Measurements from ENCODE around the gene CHAC2. TPM values are rescaled to one million over a fixed set of nuclear protein-coding genes. Genes with fewer than 3 reads are reported as not detected.

Gene CHAC2
- total and polyA plus RNA-seq, 2 of the 4 experiments (the other 2 are of a cell fraction) = 2.4 to 3.9 TPM

GRCh38 chr2:53793261-53793660 lies 25.7 kb downstream of the CHAC2 start:
- H2AK9ac ChIP-seq (replicated peaks; ENCODE audit: low read depth, low read length, poor library complexity) = no peak overlapping the region
- intact Hi-C loops (cut with micrococcal nuclease) (no loop called here), in situ Hi-C loops (cut with MboI; ENCODE audit: low sequenced_read_pairs) (no loop called here), dilution Hi-C loops (cut with HindIII; ENCODE audit: low sequenced_read_pairs, unreplicated experiment) (no loop called here)
- H4K5ac ChIP-seq (ENCODE audit: low read depth, low read length) = no peak overlapping the region
- H3K9me1 ChIP-seq (ENCODE audit: insufficient read depth, low read length) = 0 out of 2 replicates have a peak, but pooled peaks cover 5% of the 10 kb centered on the region
- BruUV-seq (replicated peaks) = no TSS peak
- no peak for DNase-seq
- no peaks in the 10 kb centered on the region for H3K9me3 ChIP-seq (ENCODE audit: control insufficient read depth, insufficient read depth, low read length)
- WGBS, 2 experiments (ENCODE audit: extremely low coverage in 2 of 2, insufficient read length in 1 of 2) = no CpG with 5 or more reads among the region's 3 CpGs
- ChIA-PET POLR2A (ENCODE audit: unreplicated experiment) (no interaction called here), CTCF (no interaction called here)
- H3K27me3 ChIP-seq (ENCODE audit: control insufficient read depth, insufficient read depth, low read length) = no peaks in the 10 kb centered on the region
- H3K36me3 ChIP-seq (ENCODE audit: control insufficient read depth, insufficient read depth, low read length) = peaks cover 13% of the 10 kb centered on the region
- H4K20me1 ChIP-seq (ENCODE audit: insufficient read depth, low read length) = peaks cover 24% of the 10 kb centered on the region
- H3K14ac ChIP-seq (replicated peaks; ENCODE audit: low read depth, low read length) = no peak overlapping the region
- no peak overlapping the region for H3K4me2 ChIP-seq (ENCODE audit: low read depth, low read length)
- H4K8ac ChIP-seq (ENCODE audit: low read depth in 2 of 2, low read length in 2 of 2) = no peak overlapping the region
- H3K18ac ChIP-seq (ENCODE audit: low read depth, low read length) = no peak overlapping the region
- H2AFZ ChIP-seq (replicated peaks; ENCODE audit: low read length, poor library complexity) = no peak overlapping the region
- H3K79me1 ChIP-seq (ENCODE audit: low read depth in 1 of 2, low read length in 2 of 2) = peaks cover 5 to 36% of the 10 kb centered on the region in 2 experiments; a peak in 3 of 4 replicates
- no peak overlapping the region for H3K56ac ChIP-seq (ENCODE audit: extremely low read depth, insufficient read depth, low read length)
- H2BK15ac ChIP-seq (ENCODE audit: low read depth, low read length) = no peak overlapping the region
- H2BK120ac ChIP-seq (ENCODE audit: low read depth, low read length) = no peak overlapping the region
- no peak overlapping the region for H3K27ac ChIP-seq (ENCODE audit: insufficient read depth, low read length)
- peaks cover 4% of the 10 kb centered on the region for H3K4me1 ChIP-seq (ENCODE audit: control insufficient read depth, insufficient read depth, low read length)
- no peak overlapping the region for H3K23ac ChIP-seq (ENCODE audit: low read depth, low read length)
- H2BK20ac ChIP-seq (ENCODE audit: low read depth, low read length) = no peak overlapping the region
- H3K4ac ChIP-seq (ENCODE audit: low read depth, low read length) = no peak overlapping the region
- TF ChIP-seq BHLHE40 (IDR thresholded peaks at IDR 0.05; ENCODE audit: low read depth, low read length) (no peak), RFX5 (IDR thresholded peaks at IDR 0.05; ENCODE audit: low read depth, low read length) (no peak), MAFK (IDR thresholded peaks at IDR 0.05; ENCODE audit: low read depth, low read length) (no peak), RCOR1 (IDR thresholded peaks at IDR 0.05; ENCODE audit: insufficient replicate concordance, low read length) (no peak), SMC3 (IDR thresholded peaks at IDR 0.05; ENCODE audit: low read depth, low read length) (no peak)
- no peak overlapping the region for H2BK5ac ChIP-seq (ENCODE audit: low read depth, low read length, poor library complexity, severe bottlenecking)
- no peak overlapping the region for H2AK5ac ChIP-seq (ENCODE audit: low read depth, low read length)
- no peak overlapping the region for H3K4me3 ChIP-seq (ENCODE audit: insufficient read depth, low read depth, low read length)
- no peak overlapping the region for H4K91ac ChIP-seq (ENCODE audit: insufficient read depth, low read depth, low read length)
- ATAC-seq (ENCODE audit: low read depth) = peak; percentile 37
- no peak overlapping the region for H3K9ac ChIP-seq (ENCODE audit: low read depth, low read length)

Data from IMR-90 (cell line).